ENCODE data around the gene TMOD4.
A peak's percentile ranks its signal among the peaks of the same experiment; 100 is the strongest.
"Not testable (repeated sequence)": the region's sequence is repeated elsewhere in the genome, so short reads cannot be mapped to it uniquely, and the experiment has no call there.

Gene TMOD4

GRCh38 chr1:151175863-151176262 is at the start of gene TMOD4:
Gene TMOD4 (minus strand): TSS chr1:151175981. CDS start chr1:151174875, 1,106 bp downstream.
- DNase-seq, result no peak

- DNase-seq, result no peak
Measured at GRCh38 chr1:151222130-151222529, 46.3 kb upstream of the TMOD4 start.

- no peak for DNase-seq
Measured at GRCh38 chr1:151221616-151222015, 45.8 kb upstream of the TMOD4 start.

GRCh38 chr1:151213560-151213959 is 37.8 kb upstream of the TMOD4 start:
- no peak for DNase-seq

GRCh38 chr1:151211972-151212705 is 36.4 kb upstream of the TMOD4 start:
- no peak for DNase-seq

GRCh38 chr1:151210830-151211229 is 35.0 kb upstream of the TMOD4 start:
- DNase-seq, result no peak

- not testable (repeated sequence) for DNase-seq
Measured at GRCh38 chr1:151205381-151205965, 29.7 kb upstream of the TMOD4 start.

- DNase-seq, result no peak
Measured at GRCh38 chr1:151199873-151200581, 24.2 kb upstream of the TMOD4 start.

- DNase-seq, result peak; percentile 98
Measured at GRCh38 chr1:151198254-151199127, 22.7 kb upstream of the TMOD4 start, which contains the start of gene PIP5K1A. Gene PIP5K1A (plus strand): TSS chr1:151198552. CDS start chr1:151198997, 445 bp downstream.

GRCh38 chr1:151197863-151198253 is 22.1 kb upstream of the TMOD4 start:
- no peak for DNase-seq

GRCh38 chr1:151196292-151196800 is 20.6 kb upstream of the TMOD4 start:
- DNase-seq, result no peak

- not testable (repeated sequence) for DNase-seq
Measured at GRCh38 chr1:151194894-151195594, 19.3 kb upstream of the TMOD4 start.

GRCh38 chr1:151193856-151194255 is 18.1 kb upstream of the TMOD4 start:
- no peak for DNase-seq

GRCh38 chr1:151193304-151193703 is 17.5 kb upstream of the TMOD4 start:
- DNase-seq, result no peak

- no peak for DNase-seq
Measured at GRCh38 chr1:151192047-151192446, 16.3 kb upstream of the TMOD4 start.

GRCh38 chr1:151189637-151190445 is 14.1 kb upstream of the TMOD4 start, which contains the start of gene VPS72:
Gene VPS72 (minus strand): TSS chr1:151190197. CDS start chr1:151190121, 76 bp downstream.
- peak; percentile 75 for DNase-seq

GRCh38 chr1:151188667-151189066 is 12.9 kb upstream of the TMOD4 start:
- DNase-seq, result not testable (repeated sequence)

GRCh38 chr1:151187205-151187604 is 11.4 kb upstream of the TMOD4 start:
- no peak for DNase-seq

GRCh38 chr1:151184211-151184610 is 8.4 kb upstream of the TMOD4 start:
- no peak for DNase-seq

GRCh38 chr1:151176514-151177045 is 799 bp upstream of the TMOD4 start:
- DNase-seq, result no peak

Measured in NK-92 treated with Interleukin-12 subunit alpha and Interleukin-12 subunit beta, amount 100 ng/mL, for 24 hours (cell line).